Activated naive CD4-positive, alpha-beta T cell treated with anti-CD3 and anti-CD28 coated beads, Interleukin-2, amount 10 ng/mL, durations not matched to agents 7 days and 5 days (primary cell): ENCODE results near the gene TMA7.
"Not testable (repeated sequence)": the region's sequence is repeated elsewhere in the genome, so short reads cannot be mapped to it uniquely, and the experiment has no call there.

Experiments used
- CTCF ChIA-PET: fragments of 350-600 bp; sonication (Branson Sonifier 250); formaldehyde crosslinking; loops from one replicate; lab custom pipeline; 2021; ENCODE audit warnings: antibody characterized with exemption; lab: Charles Lee
- DNase-seq: peaks from one replicate; pipeline ENCODE4 v3.0.0-alpha.2; 2020
- H3K27ac Mint-ChIP-seq: one replicate; pipeline ENCODE4 v1.8.0; 2021; ENCODE audit warnings: mild to moderate bottlenecking, moderate library complexity, mixed read lengths
- H3K27me3 Mint-ChIP-seq: one replicate; pipeline ENCODE4 v1.8.0; 2021; ENCODE audit warnings: mild to moderate bottlenecking, mixed read lengths
- H3K36me3 Mint-ChIP-seq: one replicate; pipeline ENCODE4 v1.8.0; 2021; ENCODE audit warnings: mixed read lengths
- H3K4me1 Mint-ChIP-seq: one replicate; pipeline ENCODE4 v1.8.0; 2021; ENCODE audit warnings: mixed read lengths
- H3K4me3 Mint-ChIP-seq: one replicate; pipeline ENCODE4 v1.8.0; 2021; ENCODE audit warnings: mild to moderate bottlenecking, moderate library complexity, mixed read lengths
- H3K9me3 Mint-ChIP-seq: one replicate; pipeline ENCODE4 v1.8.0; 2021; ENCODE audit warnings: mixed read lengths

TMA7 gene

DNA sequence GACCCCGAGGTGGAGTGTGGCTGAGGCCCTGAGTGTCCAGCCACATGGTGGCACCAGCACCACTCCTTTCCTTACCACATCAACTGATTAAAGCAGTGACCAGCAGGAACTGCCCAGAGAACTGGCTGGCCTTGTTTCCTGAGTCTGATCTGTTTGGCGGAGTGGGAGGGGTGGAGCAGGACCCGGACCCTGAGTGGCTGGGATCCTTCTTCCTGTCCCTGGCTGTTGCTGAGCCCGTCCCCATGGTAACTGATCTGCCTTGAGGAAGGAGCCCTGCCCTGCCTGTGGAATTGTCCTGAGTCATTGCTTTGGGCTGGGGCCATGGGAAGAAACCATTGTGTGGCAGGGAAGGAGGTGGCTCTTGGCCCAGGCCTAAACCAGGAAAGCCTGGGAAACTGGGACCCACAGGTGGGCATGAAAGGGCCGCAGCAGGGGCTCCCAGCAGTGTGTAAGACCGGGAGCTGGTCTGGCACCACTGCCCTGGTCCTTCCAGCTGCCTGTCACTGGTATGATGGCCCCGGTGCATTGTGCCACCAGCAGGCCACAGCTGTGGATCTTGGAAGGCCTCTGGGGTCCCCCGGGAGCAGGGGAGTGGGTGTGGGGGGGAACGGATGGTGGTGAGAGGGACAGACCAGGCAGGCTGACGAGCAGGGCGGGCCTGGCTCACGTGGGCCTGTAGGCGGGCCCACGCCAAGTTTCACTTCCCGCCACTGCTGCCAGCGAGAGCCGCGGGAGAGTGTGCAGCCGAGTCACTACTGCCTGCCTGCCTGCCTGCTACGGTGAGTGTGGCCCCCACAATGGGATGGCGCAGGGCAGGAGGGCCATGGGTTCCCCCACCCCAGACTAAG is 25.7 kb downstream of the TMA7 start:
- Mint-ChIP-seq H3K9me3 (no peaks in the 10 kb centered on the region), H3K27me3 (no peaks in the 10 kb centered on the region), H3K36me3 (peaks cover 40% of the 10 kb centered on the region), H3K27ac (peak overlapping the region; percentile 91), H3K4me3 (peak overlapping the region; percentile 93), H3K4me1 (peaks cover 58% of the 10 kb centered on the region)
- CTCF ChIA-PET = interaction anchor here (1.3 to 3.6 kb wide), 5 partner anchors 8 to 83 kb away, joined by 3 to 25 read pairs (median 3); no protein-coding TSS in a partner anchor
- peak; percentile 88 for DNase-seq

DNA sequence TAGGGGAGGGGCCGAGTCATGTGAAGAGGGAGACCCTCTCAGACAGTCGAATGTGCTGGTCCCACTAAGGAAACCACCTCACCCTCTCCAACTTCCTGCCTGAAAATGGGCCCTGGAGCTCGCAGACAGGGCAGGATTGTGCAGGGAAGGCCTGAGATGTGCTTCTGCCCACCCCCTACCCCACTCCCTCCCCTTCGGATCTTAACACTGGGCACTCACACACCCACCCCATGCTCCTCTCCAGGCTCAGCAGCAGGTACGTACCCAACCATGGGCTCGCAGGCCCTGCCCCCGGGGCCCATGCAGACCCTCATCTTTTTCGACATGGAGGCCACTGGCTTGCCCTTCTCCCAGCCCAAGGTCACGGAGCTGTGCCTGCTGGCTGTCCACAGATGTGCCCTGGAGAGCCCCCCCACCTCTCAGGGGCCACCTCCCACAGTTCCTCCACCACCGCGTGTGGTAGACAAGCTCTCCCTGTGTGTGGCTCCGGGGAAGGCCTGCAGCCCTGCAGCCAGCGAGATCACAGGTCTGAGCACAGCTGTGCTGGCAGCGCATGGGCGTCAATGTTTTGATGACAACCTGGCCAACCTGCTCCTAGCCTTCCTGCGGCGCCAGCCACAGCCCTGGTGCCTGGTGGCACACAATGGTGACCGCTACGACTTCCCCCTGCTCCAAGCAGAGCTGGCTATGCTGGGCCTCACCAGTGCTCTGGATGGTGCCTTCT is 26.5 kb downstream of the TMA7 start:
- Mint-ChIP-seq H3K27me3 (no peaks in the 10 kb centered on the region), H3K36me3 (peaks cover 38% of the 10 kb centered on the region), H3K4me1 (peaks cover 58% of the 10 kb centered on the region), H3K9me3 (no peaks in the 10 kb centered on the region), H3K4me3 (peak overlapping the region; percentile 93), H3K27ac (peak overlapping the region; percentile 91)
- DNase-seq = peak; percentile 56
- CTCF ChIA-PET = interaction anchor here (1.3 to 3.6 kb wide), 5 partner anchors 9 to 82 kb away, joined by 3 to 25 read pairs (median 6); no protein-coding TSS in a partner anchor

DNA sequence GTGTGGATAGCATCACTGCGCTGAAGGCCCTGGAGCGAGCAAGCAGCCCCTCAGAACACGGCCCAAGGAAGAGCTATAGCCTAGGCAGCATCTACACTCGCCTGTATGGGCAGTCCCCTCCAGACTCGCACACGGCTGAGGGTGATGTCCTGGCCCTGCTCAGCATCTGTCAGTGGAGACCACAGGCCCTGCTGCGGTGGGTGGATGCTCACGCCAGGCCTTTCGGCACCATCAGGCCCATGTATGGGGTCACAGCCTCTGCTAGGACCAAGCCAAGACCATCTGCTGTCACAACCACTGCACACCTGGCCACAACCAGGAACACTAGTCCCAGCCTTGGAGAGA is 27.0 kb downstream of the TMA7 start:
- Mint-ChIP-seq H3K4me3 (peak overlapping the region; percentile 93), H3K4me1 (peaks cover 58% of the 10 kb centered on the region), H3K27ac (peak overlapping the region; percentile 91), H3K27me3 (no peaks in the 10 kb centered on the region), H3K36me3 (peaks cover 38% of the 10 kb centered on the region), H3K9me3 (no peaks in the 10 kb centered on the region)
- no peak for DNase-seq
- CTCF ChIA-PET = interaction anchor here (1.3 to 3.6 kb wide), 5 partner anchors 10 to 82 kb away, joined by 3 to 25 read pairs (median 6); no protein-coding TSS in a partner anchor

DNA sequence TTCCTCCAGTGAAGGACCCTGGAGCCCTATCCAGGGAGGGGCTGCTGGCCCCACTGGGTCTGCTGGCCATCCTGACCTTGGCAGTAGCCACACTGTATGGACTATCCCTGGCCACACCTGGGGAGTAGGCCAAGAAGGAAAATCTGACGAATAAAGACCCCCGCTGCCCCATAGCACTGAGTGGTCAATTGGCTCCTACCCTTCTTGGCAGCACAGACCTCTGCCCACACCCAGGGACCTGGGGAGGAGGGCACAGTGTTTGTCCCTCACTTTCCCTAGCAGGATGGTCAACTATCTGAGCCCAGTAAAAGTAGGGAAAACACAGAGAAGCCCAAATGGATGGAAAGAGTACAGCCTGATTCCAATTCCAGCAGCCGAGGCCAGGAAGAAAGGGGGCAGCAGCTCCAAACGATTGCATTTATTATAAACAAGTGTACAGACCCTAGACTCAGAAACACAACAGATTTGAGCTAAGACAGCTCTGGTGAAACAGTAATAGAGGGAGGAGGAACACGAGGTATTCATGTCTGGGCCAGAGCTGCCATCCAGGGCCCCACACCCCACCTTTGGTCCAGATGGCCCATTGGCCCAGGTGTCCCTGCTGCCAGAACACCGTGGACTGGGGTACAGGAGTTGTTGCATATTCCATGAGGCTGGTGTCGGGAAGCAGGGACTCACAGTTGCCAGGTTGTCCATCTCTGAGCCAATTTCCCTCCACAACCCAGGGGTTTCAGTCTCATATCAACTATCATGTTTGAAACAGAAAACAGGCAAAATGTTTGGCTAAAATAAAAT is 27.6 kb downstream of the TMA7 start:
- CTCF ChIA-PET = interaction anchor here (1.9 to 3.6 kb wide), 3 partner anchors 11 to 41 kb away, joined by 6 to 25 read pairs (median 13); no protein-coding TSS in a partner anchor
- H3K36me3 Mint-ChIP-seq = peaks cover 38% of the 10 kb centered on the region
- H3K27me3 Mint-ChIP-seq = no peaks in the 10 kb centered on the region
- peak overlapping the region; percentile 91 for H3K27ac Mint-ChIP-seq
- H3K4me1 Mint-ChIP-seq = peaks cover 59% of the 10 kb centered on the region
- no peak for DNase-seq
- peak overlapping the region; percentile 93 for H3K4me3 Mint-ChIP-seq
- H3K9me3 Mint-ChIP-seq = no peaks in the 10 kb centered on the region

DNA sequence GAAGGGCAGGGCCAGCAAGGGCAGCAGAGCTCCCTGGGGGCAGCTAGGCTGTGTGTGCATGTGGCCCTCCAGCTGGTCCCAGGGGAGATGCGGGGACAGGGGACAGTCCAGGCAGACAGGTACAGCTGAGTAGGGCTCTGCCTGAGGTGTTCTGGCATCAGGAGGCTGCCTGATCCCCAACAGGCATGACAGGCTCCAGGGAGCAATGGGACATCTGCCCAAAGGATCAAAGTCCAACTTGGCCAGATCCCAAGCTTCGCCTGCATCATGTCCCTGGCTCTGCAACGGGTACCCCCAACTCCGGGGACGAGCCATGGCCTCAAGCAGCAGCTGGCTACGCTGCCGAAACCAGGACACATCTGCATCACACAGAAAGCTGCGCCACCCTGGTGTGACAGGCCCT is 28.3 kb downstream of the TMA7 start:
- Mint-ChIP-seq H3K9me3 (no peaks in the 10 kb centered on the region), H3K27me3 (no peaks in the 10 kb centered on the region), H3K36me3 (peaks cover 40% of the 10 kb centered on the region), H3K4me1 (peaks cover 65% of the 10 kb centered on the region), H3K4me3 (peak overlapping the region; percentile 93), H3K27ac (peak overlapping the region; percentile 91)
- DNase-seq = no peak
- CTCF ChIA-PET = interaction anchor here (1.9 to 3.6 kb wide), 3 partner anchors 10 to 40 kb away, joined by 6 to 25 read pairs (median 13); no protein-coding TSS in a partner anchor

DNA sequence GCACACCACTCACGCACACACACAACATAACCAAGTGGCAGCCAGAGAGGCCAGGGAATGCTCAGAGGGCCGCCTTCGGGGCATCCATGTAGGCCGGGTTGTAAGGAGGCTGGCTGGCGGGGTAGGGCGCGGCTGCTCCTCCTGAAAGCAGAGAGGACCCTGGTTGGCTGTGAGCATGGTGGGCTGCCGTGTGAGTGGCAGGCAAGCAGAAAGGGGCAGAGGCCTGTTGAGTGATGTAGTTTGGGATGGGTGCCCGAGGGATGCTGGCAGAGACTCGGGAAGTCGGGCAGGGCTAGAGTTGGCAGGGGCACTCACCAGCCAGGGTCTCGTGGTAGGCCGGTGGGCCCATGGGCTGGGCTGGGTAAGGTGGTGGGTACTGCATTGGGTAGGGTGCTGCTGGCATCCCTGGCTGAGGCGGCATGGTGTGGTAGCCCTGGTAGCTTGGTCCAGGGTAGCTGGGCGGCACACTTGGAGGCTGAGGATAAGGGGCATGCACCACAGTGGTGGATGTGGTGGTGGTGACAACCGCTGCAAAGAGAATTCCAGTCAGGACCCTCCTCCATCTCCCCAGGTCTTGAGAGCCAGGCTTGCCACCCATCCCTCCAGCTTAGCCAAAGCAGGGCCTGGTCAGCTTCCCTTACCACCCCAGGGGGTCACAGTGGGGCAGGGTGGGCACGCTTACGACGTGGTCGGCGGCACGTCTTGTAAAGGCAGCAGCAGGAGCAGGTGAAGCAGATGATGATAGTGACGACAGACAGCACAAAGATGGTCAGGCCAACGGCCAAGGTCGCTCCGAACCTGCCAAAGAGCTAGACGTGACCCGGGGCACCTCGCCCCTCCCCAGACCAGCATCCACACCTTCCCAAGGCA is 29.2 kb downstream of the TMA7 start:
- Mint-ChIP-seq H3K4me1 (peaks cover 70% of the 10 kb centered on the region), H3K27ac (peak overlapping the region; percentile 77), H3K9me3 (no peaks in the 10 kb centered on the region), H3K36me3 (peaks cover 40% of the 10 kb centered on the region), H3K27me3 (no peaks in the 10 kb centered on the region), H3K4me3 (peak overlapping the region; percentile 52)
- DNase-seq = no peak
- CTCF ChIA-PET = interaction anchor here (1.0 to 3.6 kb wide), 3 partner anchors 33 to 39 kb away, joined by 3 to 25 read pairs (median 5); no protein-coding TSS in a partner anchor

DNA sequence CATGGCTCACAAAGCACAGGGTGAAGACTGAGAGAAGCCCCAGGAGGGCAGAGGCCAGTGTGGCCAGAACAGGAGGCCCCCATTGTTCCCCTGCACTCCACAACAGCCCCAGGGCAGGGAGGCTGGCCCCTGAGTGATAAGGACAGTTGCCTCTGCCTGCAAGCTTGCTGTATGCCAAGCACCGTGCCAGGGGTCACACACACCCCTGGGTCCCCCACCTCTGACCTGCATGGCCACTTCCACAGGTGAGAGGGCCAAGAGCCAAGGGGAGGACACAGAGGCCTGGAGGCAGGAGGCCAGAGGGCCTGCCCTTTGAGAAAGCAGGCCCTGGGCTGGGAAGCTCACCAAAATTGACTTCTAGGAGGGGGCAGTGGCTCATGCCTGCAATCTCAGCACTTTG is 30.2 kb downstream of the TMA7 start:
- H3K4me1 Mint-ChIP-seq = peaks cover 75% of the 10 kb centered on the region
- H3K9me3 Mint-ChIP-seq = no peaks in the 10 kb centered on the region
- H3K27ac Mint-ChIP-seq = peak overlapping the region; percentile 77
- peaks cover 46% of the 10 kb centered on the region for H3K36me3 Mint-ChIP-seq
- no peaks in the 10 kb centered on the region for H3K27me3 Mint-ChIP-seq
- H3K4me3 Mint-ChIP-seq = peak overlapping the region; percentile 52
- CTCF ChIA-PET = interaction anchor here (1.0 to 1.4 kb wide), 2 partner anchors 34 to 37 kb away, joined by 3 to 5 read pairs; no protein-coding TSS in a partner anchor
- DNase-seq = no peak

DNA sequence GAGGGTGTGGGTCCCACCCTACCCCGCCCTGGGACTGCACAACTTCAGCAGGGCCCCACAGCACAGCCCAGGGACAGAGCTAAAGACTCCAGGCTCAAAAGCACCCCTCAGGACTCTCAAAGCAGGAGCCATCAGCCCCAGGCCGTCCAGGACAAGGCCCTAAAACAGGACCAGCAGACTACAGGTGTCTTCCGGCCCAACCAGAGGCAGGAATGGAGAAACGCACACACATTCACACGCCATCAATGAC is 32.5 kb downstream of the TMA7 start:
- Mint-ChIP-seq H3K9me3 (no peaks in the 10 kb centered on the region), H3K36me3 (peaks cover 35% of the 10 kb centered on the region), H3K27me3 (no peaks in the 10 kb centered on the region), H3K4me1 (peaks cover 76% of the 10 kb centered on the region), H3K27ac (peak overlapping the region; percentile 97), H3K4me3 (peak overlapping the region; percentile 80)
- CTCF ChIA-PET = interaction anchor here (0.5 to 3.5 kb wide), 11 partner anchors 17 to 84 kb away, joined by 3 to 25 read pairs (median 4); partner anchors contain the start of genes ATRIP and PFKFB4
- no peak for DNase-seq

DNA sequence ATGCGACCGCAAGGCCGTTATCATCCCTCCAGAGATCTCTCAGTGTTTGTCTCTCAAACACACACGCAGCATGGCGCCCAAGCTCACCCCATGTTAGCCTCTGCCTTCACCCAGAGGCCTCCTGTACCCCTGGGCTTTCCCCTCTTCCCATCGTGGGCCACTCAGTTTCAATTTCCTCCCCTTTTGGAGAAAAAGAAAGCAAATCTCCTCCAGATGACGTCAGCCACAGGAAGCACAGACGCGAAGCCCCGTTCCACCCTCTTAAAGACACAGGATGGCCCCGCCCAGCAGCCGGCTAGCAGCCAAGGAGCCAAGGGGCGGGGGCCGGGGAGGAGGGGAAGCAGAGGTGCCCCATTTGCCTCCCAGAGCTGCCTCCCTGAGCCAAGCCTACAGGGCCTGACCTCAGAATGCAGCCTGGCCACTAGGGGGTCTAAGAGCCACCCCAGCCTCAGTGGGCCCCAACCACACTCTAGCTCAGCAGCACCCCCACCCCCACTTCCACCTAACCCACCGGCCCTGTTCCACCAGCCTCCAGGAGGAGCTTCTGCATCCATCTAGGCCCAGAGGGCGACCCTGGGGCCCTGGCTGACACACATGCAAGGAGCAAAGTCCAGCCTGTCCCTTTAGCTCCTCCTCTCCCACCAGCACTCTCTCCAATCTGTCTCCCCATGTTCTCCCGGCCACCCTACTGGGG is 33.0 kb downstream of the TMA7 start:
- Mint-ChIP-seq H3K27ac (peak overlapping the region; percentile 97), H3K36me3 (peaks cover 33% of the 10 kb centered on the region), H3K27me3 (no peaks in the 10 kb centered on the region)

DNA sequence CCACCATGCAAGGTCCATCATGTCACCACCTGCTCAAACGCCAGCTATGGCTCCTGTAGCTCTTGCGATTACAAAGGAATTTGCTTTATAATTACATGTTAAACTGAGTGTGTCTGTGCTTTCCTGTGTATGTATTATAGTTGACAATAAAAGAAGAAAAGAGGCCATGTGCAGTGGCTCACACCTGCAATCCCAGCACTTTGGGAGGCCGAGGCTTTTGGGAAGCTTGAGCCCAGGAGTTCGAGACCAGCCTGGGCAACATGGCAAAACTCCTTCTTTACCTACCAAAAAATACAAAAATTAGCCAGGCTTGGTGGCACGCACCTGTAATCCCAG is 33.5 kb downstream of the TMA7 start:
- H3K27ac Mint-ChIP-seq = peak overlapping the region; percentile 97
- H3K27me3 Mint-ChIP-seq = no peaks in the 10 kb centered on the region
- no peak for DNase-seq
- H3K9me3 Mint-ChIP-seq = no peaks in the 10 kb centered on the region
- peaks cover 32% of the 10 kb centered on the region for H3K36me3 Mint-ChIP-seq
- peaks cover 76% of the 10 kb centered on the region for H3K4me1 Mint-ChIP-seq
- CTCF ChIA-PET = interaction anchor here (0.7 to 3.5 kb wide), 8 partner anchors 28 to 83 kb away, joined by 3 to 25 read pairs (median 5); partner anchors contain the start of genes ATRIP and PFKFB4
- H3K4me3 Mint-ChIP-seq = peak overlapping the region; percentile 80

More for the DNA sequence above, 33.0 kb downstream of the TMA7 start:
- DNase-seq = peak; percentile 97
- no peaks in the 10 kb centered on the region for H3K9me3 Mint-ChIP-seq
- H3K4me3 Mint-ChIP-seq = peak overlapping the region; percentile 80
- CTCF ChIA-PET = interaction anchor here (0.5 to 3.5 kb wide), 13 partner anchors 16 to 84 kb away, joined by 3 to 25 read pairs (median 4); partner anchors contain the start of genes ATRIP and PFKFB4
- peaks cover 76% of the 10 kb centered on the region for H3K4me1 Mint-ChIP-seq

DNA sequence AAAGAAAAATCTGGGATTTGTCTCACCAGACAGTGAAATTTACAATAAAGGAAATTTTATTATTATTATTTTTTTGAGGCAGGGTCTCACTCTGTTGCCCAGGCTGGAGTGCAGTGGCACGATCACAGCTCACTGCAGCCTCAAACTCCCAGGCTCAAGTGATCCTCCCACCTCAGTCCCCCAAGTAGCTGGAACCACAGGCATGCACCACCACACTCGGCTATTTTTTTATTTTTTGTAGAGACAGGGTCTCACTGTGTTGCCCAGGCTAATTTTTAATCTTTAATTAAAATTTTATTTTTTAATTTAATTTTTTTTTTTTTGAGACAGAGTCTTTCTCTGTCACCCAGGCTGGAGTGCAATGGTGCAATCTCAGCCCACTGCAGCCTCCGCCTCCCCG is 34.0 kb downstream of the TMA7 start:
- CTCF ChIA-PET = interaction anchor here (0.7 to 3.5 kb wide), 7 partner anchors 28 to 75 kb away, joined by 3 to 25 read pairs (median 5); partner anchors contain the start of gene ATRIP
- H3K27ac Mint-ChIP-seq, H3K9me3 Mint-ChIP-seq, DNase-seq, H3K27me3 Mint-ChIP-seq, H3K4me3 Mint-ChIP-seq: not testable (repeated sequence)
- Mint-ChIP-seq H3K4me1 (peaks cover 76% of the 10 kb centered on the region), H3K36me3 (peaks cover 31% of the 10 kb centered on the region)

DNA sequence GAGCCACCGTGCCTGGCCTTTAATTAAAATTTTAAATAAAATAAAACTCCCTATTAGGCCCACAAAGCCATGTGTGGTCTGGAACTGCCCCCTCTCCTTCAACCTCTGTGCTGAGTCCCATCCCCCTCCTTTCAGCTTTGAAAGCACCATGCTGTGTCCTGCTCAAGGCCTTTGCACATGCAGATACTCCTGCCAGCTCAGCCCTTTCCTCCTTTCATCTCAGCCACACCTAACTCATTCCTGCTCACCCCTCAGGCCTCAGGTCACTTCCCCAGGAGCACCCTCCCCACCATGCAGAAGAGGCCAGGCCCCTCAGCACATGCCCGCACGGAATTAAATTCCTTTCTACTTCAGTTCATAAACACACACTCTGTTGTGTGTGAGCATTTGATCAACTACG is 34.6 kb downstream of the TMA7 start:
- peak overlapping the region; percentile 80 for H3K27ac Mint-ChIP-seq
- peaks cover 75% of the 10 kb centered on the region for H3K4me1 Mint-ChIP-seq
- no peaks in the 10 kb centered on the region for H3K9me3 Mint-ChIP-seq
- peaks cover 26% of the 10 kb centered on the region for H3K36me3 Mint-ChIP-seq
- H3K27me3 Mint-ChIP-seq = no peaks in the 10 kb centered on the region
- no peak overlapping the region for H3K4me3 Mint-ChIP-seq
- no peak for DNase-seq
- CTCF ChIA-PET = interaction anchor here (3.5 kb wide), 1 partner anchor 38 kb away, joined by 18 read pairs; no protein-coding TSS in a partner anchor
